Muscle of leg (tissue), 11 donors: Measurements from ENCODE around the gene NEIL3. TPM values are rescaled to one million over a fixed set of nuclear protein-coding genes. Genes with fewer than 3 reads are reported as not detected.

ENCODE experiments used
- DNase-seq: peaks from one replicate; pipeline ENCODE4 v3.0.0; 2013
- H3K27ac ChIP-seq: one replicate; pipeline ENCODE4 v1.5.1; 2013; ENCODE audit warnings: mild to moderate bottlenecking, low read length, control low read depth
- H3K27me3 ChIP-seq: one replicate; pipeline ENCODE4 v1.6.1; 2013; ENCODE audit warnings: low read length; ENCODE audit not compliant: control insufficient read depth, insufficient read depth
- H3K36me3 ChIP-seq: one replicate; pipeline ENCODE4 v1.6.1; 2013; ENCODE audit warnings: low read length; ENCODE audit not compliant: control insufficient read depth, insufficient read depth
- H3K4me1 ChIP-seq: one replicate; pipeline ENCODE4 v1.6.1; 2013; ENCODE audit warnings: low read length; ENCODE audit not compliant: control insufficient read depth, insufficient read depth
- H3K4me3 ChIP-seq: one replicate; pipeline ENCODE4 v1.5.1; 2013; ENCODE audit warnings: low read length, control low read depth
- H3K9me3 ChIP-seq: replicated peaks from 2 replicates; pipeline ENCODE4 v1.6.1; 2013; ENCODE audit warnings: low read depth, low read length; ENCODE audit not compliant: control insufficient read depth
- WGBS: methylation state at CpG from one replicate; pipeline ENCODE4 v1.1.5; 2013; ENCODE audit warnings: missing lambda C conversion rate; ENCODE audit not compliant: insufficient coverage; 5-methylcytosine and 5-hydroxymethylcytosine counted together
- polyA plus RNA-seq, 8 donors: library from polyadenylated mRNA; unstranded; fragments of 120-200 nt; gene quantifications; one replicate each; pipeline versions ENCODE4 v1.2.1 to v1.2.3, GENCODE V29; 2013; ENCODE audit warnings: inconsistent platforms in 1 of 8, low replicate concordance in 1 of 8; ENCODE audit not compliant: insufficient read length in 8 of 8, insufficient read depth in 1 of 8
- total RNA-seq: library from RNA; stranded (reverse); fragments of 120-200 nt; gene quantifications from one replicate; pipeline ENCODE4 v1.2.4, GENCODE V29; 2013

The NEIL3 gene
- total and polyA plus RNA-seq, 9 donors = 2.7 to 4.0 (median 3.5) TPM

DNA sequence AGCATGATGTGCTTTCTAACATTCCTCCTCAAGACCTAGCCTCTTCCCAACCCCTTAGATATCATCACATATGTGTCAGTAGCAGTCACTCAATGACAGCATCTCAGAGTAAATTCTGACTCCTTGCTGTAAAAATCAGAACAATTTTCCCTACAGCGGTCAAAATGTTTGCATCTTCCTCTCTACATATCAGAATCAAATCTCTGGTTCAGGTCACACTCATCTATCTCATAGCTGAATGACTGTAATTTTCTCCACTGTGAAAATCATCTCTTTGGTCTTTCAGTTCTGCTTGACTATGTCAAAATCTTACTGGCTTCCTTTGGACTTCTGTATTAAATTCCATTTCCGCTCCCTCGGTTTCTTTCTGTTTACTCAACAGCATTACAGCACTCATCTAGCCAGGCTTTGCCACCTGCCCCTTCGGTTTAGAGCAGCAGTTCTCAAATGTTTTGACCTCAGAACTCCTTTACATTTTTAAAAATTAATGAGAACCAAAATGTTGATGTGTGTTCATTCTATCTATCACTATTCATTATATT is 75.3 kb downstream of the NEIL3 start:
- 96% methylated on average over 3 of the region's 4 CpGs for WGBS
- no peak overlapping the region for H3K4me3 ChIP-seq
- no peaks in the 10 kb centered on the region for H3K27me3 ChIP-seq
- DNase-seq = no peak
- no peaks in the 10 kb centered on the region for H3K36me3 ChIP-seq
- no peaks in the 10 kb centered on the region for H3K4me1 ChIP-seq
- no peaks in the 10 kb centered on the region for H3K9me3 ChIP-seq
- no peak overlapping the region for H3K27ac ChIP-seq

DNA sequence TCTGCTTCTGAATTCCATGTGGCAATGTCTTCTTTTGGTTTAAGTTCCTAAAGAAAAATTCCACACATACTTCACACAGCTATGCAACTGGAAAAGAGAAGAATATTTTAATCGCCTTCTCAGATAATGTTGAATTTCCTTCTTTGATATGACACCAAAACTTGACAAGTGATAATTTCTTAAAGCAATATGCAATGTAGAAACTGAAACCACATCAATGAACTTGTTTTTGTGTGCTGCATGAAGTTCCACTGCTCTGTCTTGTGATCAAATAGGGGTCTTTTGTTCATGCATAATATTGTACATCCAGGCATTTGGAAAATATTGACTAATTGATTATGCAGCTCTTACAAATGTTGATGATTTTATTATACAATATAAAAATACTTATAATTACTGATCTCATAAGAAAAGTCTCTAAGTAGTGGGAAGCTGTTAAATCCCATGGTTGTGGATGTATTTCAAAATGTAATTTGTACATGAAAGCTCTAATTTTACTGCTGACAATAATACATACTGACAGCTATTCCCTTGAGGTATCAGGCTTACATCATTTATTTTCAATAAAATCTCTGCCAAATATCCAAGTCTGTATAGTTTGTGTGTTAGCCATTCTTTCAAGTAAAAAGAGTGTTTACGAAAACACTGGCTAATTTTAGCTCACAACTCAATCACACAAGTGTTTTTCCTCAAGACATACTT is 76.1 kb downstream of the NEIL3 start:
- no CpG with 5 or more reads among the region's 2 CpGs for WGBS
- Histone ChIP-seq H3K36me3 (no peaks in the 10 kb centered on the region), H3K27me3 (no peaks in the 10 kb centered on the region), H3K9me3 (no peaks in the 10 kb centered on the region), H3K4me1 (no peaks in the 10 kb centered on the region), H3K27ac (no peak overlapping the region), H3K4me3 (no peak overlapping the region)
- peak; percentile 6 for DNase-seq

DNA sequence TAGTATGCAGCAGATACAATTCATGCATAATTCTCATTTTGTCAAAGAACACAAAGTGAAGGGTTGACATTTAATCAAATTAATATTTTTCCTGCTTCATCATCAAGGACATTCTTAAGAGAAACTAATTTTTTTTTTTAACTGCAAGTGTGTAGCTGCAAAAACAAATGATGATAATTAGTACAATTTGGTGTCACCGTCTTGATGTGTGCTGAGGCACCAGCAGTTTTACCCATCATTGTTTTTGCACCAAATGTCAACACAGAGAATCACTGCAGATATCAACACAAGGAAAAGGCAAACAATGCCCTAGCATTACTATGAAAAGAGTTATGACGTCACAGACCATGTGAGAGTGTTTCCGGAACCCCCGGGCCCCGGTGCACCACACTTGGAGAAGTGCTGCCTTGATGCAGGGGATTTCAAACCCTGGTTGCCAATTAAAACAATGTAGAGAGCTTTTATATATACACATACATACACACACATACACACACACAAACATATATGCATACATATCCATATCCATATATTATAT is 76.7 kb downstream of the NEIL3 start:
- H3K9me3 ChIP-seq = no peaks in the 10 kb centered on the region
- no peaks in the 10 kb centered on the region for H3K27me3 ChIP-seq
- no CpG with 5 or more reads among the region's 5 CpGs for WGBS
- H3K4me3 ChIP-seq = no peak overlapping the region
- no peaks in the 10 kb centered on the region for H3K36me3 ChIP-seq
- H3K27ac ChIP-seq = no peak overlapping the region
- H3K4me1 ChIP-seq = no peaks in the 10 kb centered on the region
- DNase-seq = no peak

DNA sequence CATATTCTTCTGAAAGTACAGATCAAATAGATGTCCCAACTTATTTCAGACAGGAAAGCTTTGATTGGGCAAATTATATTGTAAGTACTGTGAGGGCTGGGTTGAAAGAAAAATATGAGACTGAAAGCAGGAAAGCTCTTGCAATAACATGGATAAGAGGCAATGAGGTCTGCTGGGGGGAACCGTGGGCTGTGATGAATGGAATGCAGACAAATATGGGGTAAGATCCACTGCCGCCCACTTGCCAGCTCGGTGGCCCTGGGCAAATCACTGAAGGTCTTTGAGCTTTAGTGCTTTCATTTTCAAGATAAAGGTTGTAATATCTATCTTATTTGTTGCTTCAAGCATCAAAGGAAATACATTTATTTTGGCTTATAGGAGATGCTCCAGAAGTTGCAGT is 81.6 kb downstream of the NEIL3 start:
- Histone ChIP-seq H3K36me3 (no peaks in the 10 kb centered on the region), H3K27ac (no peak overlapping the region)
- WGBS = no CpG with 5 or more reads among the region's 3 CpGs

DNA sequence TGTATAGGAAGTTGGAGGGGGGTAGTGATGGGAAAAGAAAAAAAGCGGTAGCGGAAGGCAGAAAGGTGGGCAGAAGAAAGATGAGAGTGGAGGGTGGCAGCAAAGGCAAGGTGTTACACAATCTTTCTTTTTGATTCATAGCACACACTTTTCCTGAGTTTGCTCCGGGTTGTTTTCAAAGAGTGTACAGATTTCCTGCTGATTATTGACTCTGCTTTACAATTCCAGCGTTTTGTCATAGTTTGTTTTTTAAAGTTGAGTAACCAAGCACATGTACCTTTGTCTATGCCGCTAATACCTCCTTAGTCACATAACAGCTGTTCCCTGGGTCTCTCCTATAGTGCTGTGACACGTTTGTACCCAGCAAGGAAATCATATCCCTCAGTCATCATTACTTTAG is 82.3 kb downstream of the NEIL3 start:
- no peaks in the 10 kb centered on the region for H3K4me1 ChIP-seq
- no peaks in the 10 kb centered on the region for H3K27me3 ChIP-seq
- no peak overlapping the region for H3K4me3 ChIP-seq
- no peak overlapping the region for H3K27ac ChIP-seq
- H3K36me3 ChIP-seq = no peaks in the 10 kb centered on the region
- no CpG with 5 or more reads among the region's 6 CpGs for WGBS
- no peak for DNase-seq
- H3K9me3 ChIP-seq = no peaks in the 10 kb centered on the region

More for the DNA sequence above, 81.6 kb downstream of the NEIL3 start:
- no peak for DNase-seq
- no peaks in the 10 kb centered on the region for H3K4me1 ChIP-seq
- no peaks in the 10 kb centered on the region for H3K27me3 ChIP-seq
- no peaks in the 10 kb centered on the region for H3K9me3 ChIP-seq
- H3K4me3 ChIP-seq = no peak overlapping the region

DNA sequence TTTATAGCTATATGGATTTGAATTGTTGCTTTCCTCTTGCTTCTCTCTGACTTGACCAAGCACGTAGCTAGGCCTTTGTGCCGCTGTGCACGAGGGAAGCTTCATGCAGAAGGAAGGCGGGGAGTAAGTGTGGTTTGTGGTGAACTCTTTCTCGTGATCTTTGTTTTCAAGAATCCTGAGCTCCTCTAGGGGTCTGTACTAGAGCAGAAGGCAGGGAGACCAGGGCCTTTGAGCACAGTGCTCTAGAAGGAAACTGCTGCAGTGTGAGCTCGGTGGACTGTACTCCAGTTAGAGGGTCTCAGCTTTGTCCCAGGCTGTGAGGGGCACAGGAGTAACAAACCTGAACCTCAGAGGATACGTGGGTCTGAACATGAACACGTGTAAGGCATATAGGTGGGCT is 83.6 kb downstream of the NEIL3 start:
- 72% methylated on average over 8 of the region's 8 CpGs for WGBS

DNA sequence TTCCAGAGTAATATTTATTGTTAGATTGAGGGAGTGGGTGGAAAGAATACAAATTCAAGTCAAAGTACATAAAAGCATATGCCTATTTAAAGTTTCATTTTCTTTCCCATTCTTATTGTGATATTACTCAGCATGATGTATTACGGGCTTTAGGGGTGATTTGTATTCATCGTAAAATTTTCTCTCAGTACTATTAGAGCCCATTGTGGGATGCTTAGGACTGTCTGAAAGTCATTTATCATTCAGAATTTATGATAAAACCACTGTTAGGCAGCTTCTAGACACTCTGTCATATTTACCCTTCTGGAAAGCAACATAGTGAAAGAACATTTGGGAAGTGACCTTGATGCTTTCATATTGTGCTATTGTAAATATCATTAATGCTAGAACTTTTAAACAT is 86.7 kb downstream of the NEIL3 start:
- no peak overlapping the region for H3K27ac ChIP-seq
- no CpG with 5 or more reads among the region's 2 CpGs for WGBS
- no peak for DNase-seq
- no peaks in the 10 kb centered on the region for H3K4me1 ChIP-seq
- no peak overlapping the region for H3K4me3 ChIP-seq
- no peaks in the 10 kb centered on the region for H3K27me3 ChIP-seq
- no peaks in the 10 kb centered on the region for H3K36me3 ChIP-seq
- H3K9me3 ChIP-seq = no peaks in the 10 kb centered on the region

More for the DNA sequence above, 83.6 kb downstream of the NEIL3 start:
- Histone ChIP-seq H3K36me3 (no peaks in the 10 kb centered on the region), H3K9me3 (no peaks in the 10 kb centered on the region), H3K4me3 (no peak overlapping the region), H3K4me1 (no peaks in the 10 kb centered on the region), H3K27me3 (no peaks in the 10 kb centered on the region), H3K27ac (no peak overlapping the region)
- no peak for DNase-seq

DNA sequence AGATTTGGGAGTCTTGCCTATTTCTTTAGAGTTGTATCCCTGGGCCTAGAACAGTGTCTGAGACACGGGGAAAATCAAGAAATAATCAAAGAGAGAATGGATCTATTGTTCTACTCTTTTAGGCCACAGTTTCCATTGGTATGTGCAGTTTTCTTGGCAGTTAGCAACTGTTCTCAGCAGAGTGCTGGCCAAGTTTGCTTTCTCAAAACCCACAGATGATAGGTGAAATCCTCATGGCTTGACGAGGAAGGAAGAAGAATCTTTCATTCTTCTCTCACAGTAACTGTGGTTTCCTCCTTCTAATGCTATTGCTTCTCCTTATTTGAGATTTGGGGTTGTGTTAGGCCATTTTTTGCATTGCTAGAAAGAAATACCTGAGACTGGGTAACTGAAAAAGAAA is 90.4 kb downstream of the NEIL3 start:
- Histone ChIP-seq H3K4me3 (no peak overlapping the region), H3K9me3 (no peaks in the 10 kb centered on the region), H3K27ac (no peak overlapping the region), H3K36me3 (no peaks in the 10 kb centered on the region), H3K27me3 (no peaks in the 10 kb centered on the region), H3K4me1 (no peaks in the 10 kb centered on the region)
- no peak for DNase-seq
- no CpG with 5 or more reads among the region's 2 CpGs for WGBS

DNA sequence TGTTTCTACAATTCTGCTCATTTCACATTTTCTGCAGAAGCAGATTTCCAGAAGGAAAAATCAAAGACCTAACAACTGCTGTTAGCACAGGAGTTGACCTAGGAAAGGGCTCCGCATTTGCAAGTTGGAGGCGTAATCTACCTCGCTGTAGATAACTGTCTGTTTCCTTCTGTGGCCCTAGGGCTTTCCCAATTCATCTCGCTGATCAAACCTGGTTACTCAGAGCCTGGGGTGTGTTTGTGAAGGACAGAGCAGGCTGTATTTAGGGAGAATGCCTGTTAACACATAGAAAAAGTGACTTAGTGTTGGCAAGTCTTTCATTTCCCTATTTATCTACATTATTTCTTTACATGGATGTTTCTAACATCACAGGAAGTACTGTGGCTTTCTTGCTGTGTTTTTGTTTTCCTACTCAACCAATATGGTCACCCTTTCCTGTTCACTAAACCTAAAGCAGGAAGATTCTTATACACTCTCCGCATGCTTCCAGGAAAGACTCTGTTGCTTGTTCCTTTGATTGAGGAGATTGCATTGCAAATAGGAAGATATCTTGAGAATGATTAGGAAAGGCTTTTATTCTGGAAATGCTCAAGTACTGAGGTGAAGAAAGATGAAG is 92.1 kb downstream of the NEIL3 start:
- 67% methylated on average over 1 of the region's 5 CpGs for WGBS
- H3K27me3 ChIP-seq = no peaks in the 10 kb centered on the region

DNA sequence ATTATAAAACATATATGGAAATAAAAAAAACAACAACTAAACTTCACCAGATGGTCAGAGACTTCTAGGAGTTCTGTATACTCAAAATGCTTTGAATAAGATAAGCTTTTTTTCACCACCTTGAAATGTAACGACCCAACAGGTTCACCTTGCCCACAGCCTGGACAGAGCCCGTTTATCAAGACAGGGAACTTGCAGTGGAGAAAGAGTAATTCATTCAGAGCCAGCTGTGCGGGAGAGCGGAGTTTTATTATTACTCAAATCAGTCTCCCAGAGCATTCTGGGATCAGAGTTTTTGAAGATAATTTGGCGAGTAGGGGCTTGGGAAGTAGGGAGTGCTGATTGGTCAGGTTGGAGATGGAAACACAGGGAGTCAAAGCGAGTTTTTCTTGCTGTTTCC is 94.1 kb downstream of the NEIL3 start:
- H3K27me3 ChIP-seq = no peaks in the 10 kb centered on the region
- DNase-seq = no peak
- no peaks in the 10 kb centered on the region for H3K36me3 ChIP-seq
- H3K27ac ChIP-seq = no peak overlapping the region
- no peak overlapping the region for H3K4me3 ChIP-seq
- H3K4me1 ChIP-seq = no peaks in the 10 kb centered on the region
- 72% methylated on average over 3 of the region's 6 CpGs for WGBS
- no peaks in the 10 kb centered on the region for H3K9me3 ChIP-seq

More for the DNA sequence above, 92.1 kb downstream of the NEIL3 start:
- Histone ChIP-seq H3K36me3 (no peaks in the 10 kb centered on the region), H3K9me3 (no peaks in the 10 kb centered on the region), H3K27ac (no peak overlapping the region), H3K4me3 (no peak overlapping the region), H3K4me1 (no peaks in the 10 kb centered on the region)
- no peak for DNase-seq
